Epithelial cell of esophagus (primary cell): ENCODE measurements around the gene EXOC7.

Experiments
- DNase-seq: peaks from one replicate; pipeline ENCODE4 v3.0.0; 2010; ENCODE audit warnings: low read depth
- H3K4me3 ChIP-seq: 2 replicates; pipeline ENCODE4 v1.5.1; 2011; ENCODE audit warnings: mild to moderate bottlenecking, low read length, control low read depth
- TF ChIP-seq, protein P1 (sequence below): IDR thresholded peaks from 2 replicates; pipeline ENCODE4 v1.5.1; 2011; ENCODE audit warnings: low read depth, mild to moderate bottlenecking, low read length, control low read depth, inconsistent platforms; ENCODE audit not compliant: insufficient read depth; ENCODE audit errors: missing control alignments

Gene EXOC7

DNA sequence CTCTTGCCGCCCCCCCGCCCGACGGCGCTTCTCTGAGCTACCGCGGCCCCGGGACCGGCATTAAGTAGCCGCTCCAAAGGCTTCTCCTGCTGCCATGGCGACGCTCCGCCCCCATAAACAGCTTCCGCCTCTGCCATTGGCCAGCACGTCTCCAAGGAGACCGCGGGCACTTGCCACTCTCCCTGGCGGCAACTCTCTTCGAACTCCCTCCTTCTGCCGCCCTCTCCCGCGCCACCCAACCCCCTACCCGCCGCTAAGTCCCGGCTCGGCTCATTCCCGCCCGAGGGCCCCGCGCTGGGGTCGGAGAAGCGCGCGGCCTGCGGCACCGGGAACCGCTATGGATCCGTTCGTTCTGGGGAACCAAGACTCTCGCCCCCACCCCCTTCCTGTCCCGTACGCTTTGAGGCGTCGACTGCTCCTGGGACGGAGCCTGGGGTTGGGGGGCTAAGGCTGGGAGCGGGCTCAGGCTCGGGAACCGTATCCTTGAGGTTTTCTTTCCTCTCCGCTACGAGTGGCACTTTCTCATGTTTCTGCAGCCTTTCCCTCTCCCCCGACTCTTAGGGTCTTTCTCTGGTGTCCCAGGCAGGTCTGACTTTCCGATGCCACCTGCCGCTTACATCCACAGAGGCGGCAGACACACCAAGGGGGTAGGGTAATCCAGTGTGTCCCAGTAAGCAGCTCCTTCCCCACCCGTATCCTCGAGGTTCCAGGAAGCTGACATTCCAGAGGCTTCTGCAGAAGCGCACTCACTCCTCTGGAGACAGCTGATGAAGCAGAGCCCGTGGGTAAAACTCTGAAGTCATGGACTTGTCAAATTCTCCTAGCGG is 37.8 kb upstream of the EXOC7 start, which contains the start of gene FOXJ1:
Gene FOXJ1, minus strand, starts transcription at position 34 of the 827 bp plus-strand sequence. CDS start 850 bp downstream, outside the sequence.
- DNase-seq = peak; percentile 86
- TF ChIP-seq, protein P1, sequence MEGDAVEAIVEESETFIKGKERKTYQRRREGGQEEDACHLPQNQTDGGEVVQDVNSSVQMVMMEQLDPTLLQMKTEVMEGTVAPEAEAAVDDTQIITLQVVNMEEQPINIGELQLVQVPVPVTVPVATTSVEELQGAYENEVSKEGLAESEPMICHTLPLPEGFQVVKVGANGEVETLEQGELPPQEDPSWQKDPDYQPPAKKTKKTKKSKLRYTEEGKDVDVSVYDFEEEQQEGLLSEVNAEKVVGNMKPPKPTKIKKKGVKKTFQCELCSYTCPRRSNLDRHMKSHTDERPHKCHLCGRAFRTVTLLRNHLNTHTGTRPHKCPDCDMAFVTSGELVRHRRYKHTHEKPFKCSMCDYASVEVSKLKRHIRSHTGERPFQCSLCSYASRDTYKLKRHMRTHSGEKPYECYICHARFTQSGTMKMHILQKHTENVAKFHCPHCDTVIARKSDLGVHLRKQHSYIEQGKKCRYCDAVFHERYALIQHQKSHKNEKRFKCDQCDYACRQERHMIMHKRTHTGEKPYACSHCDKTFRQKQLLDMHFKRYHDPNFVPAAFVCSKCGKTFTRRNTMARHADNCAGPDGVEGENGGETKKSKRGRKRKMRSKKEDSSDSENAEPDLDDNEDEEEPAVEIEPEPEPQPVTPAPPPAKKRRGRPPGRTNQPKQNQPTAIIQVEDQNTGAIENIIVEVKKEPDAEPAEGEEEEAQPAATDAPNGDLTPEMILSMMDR = no peak
- H3K4me3 ChIP-seq = peak within 1 kb of the TSS; percentile 37

DNA sequence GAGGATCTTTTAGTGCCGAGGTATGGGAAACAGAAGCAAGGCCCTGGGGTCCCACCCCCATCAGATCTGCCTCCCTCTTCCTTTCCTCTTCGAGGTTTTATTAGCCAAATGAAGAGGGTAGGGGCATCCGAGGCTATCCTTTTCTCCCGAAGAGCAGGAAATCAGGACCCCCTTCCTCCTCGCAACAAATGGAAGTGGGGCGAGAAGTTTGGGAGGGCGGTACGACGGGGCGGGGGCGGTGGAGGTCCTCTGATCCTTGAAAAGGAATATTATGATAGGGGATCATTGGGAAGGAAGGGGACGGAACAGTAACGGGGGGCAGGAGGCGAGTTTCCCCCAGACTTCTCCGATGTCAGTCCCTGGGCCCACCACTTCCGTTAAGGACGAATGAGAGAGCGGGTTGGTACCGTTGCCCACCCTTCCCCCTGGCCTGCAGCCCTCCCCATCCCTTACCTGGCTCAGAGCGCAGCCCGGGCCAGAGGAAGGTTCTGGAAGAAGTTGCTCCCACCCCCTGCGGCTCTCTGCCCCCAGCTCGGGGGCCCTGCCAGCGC is 37.1 kb upstream of the EXOC7 start:
- TF ChIP-seq, protein P1 = no peak
- no peak overlapping the region for H3K4me3 ChIP-seq
- no peak for DNase-seq

DNA sequence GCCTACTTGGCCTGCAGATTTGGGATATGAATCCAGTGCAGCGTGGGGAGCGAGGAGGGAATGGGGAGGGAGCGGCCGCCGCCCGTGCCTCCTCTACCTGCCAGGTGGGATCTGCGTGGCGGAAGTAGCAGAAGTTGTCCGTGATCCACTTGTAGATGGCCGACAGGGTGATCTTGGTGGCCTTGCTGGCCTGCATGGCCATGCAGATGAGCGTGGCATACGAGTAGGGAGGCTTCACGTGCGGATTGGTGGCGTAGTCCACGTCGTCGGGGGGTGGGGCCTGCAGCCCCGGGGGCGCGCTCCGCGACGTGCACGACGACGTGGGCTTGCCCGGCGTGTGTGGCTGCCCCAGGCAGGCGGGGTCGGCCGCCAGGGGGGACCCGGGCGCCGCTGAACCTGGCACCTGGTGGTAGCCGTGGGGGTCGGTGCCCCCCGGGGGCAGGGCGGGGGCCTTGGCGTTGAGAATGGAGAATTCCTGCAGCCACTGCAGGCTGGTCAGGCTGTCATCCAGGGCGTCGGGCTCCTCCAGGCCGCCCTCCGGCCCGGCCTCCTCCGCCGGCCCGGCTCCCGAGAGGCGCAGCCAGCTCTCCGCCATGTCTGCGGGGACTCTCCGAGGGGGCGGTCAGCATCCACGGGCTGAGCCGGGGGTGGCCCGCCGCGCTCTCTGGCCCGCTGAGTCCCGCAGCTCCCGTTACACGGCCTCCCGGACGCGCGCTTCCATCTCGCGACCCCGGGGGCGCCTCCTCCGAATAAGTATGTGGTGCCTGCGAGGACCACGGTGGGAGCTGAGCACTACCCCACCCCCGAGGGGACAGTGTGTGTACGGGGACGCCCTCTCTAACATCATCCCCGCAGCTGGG is 36.4 kb upstream of the EXOC7 start:
- TF ChIP-seq, protein P1 = no peak
- no peak overlapping the region for H3K4me3 ChIP-seq
- no peak for DNase-seq

DNA sequence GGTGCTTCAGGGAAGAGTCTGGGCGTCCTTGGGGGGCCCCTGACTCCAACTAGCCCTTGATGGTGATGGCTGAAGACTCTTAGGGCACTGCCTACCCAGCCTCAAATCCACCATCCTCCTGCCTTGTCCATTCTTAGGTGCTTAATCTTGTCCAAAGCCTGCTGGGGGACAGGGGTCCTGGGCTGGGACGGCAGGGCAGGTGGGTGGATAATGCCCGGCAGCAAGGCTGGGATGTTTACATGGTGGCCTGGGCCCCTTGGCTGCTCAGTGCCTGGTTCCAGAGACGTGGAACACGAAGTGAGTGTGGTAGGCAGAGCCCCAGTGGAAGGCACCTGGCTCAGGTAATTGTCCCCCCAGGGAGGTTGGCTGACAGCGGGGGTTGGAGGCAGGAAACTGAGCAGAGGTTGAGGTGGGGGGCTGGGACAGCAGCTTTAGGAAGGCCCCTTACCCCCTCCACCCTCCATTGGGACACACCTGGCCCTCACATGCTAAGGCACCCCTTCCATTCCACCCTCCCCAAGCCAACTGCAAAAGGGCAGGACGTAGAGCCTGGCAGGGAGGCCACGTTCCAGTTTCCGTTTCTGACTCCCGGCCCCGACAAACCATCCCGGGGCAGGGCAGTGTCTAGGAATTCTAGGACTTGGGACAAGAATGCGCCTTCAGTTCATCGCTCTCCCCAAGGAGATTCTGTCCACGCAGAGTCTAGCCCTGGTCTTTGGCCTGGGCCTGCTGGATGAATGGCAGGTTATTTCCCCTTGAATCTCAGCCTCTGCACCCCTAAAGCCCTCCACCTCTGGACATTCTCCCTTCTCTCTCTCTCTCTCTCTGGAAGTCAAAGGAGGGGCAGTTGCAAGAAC is 35.5 kb upstream of the EXOC7 start:
- DNase-seq = no peak
- no peak overlapping the region for H3K4me3 ChIP-seq

DNA sequence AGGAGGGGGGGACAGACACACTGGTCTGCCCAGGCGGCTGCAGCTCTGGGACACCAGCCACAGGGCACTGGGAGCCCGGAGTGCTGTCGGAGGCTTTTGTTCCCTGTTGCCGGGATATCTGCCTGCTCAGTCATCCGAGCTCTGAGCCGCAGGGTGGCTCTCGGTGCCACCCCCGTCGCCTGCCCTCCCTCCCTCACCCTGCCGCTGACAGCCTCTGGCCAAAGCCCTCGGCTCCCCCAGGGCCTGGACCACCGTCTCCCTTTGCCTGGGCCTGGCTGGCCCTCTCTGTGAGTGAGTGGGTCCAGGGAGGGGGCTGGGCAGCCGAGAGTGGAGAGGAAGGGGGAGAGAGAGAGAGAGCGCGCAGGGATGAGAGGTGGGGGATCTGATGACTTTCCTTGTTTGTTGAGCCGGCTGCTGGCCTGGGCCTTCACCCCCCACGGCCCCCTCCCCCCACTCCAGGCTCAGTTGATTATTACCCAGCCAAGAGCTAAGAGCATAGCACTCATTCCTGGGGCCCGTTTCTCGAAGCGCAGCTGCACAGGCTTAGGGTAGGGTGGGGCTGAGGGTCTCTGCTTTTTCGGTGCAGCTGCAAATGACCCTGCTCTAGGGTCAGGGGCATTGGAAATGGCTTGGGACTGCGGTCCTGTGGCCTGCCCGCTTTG is 34.8 kb upstream of the EXOC7 start:
- no peak overlapping the region for H3K4me3 ChIP-seq
- TF ChIP-seq, protein P1 = no peak
- DNase-seq = no peak

More for the DNA sequence above, 35.5 kb upstream of the EXOC7 start:
- TF ChIP-seq, protein P1 = no peak
